Activated CD8-positive, alpha-beta T cell treated with anti-CD3 and anti-CD28 coated beads for 36 hours (primary cell): ENCODE data around the gene CORO1C. TPM values are rescaled to one million over a fixed set of nuclear protein-coding genes. Genes with fewer than 3 reads are reported as not detected.
A peak's percentile ranks its signal among the peaks of the same experiment; 100 is the strongest.

ENCODE experiments used
- ATAC-seq: fragments of 200-7000 bp; cut with Tn5 transposase; one replicate; pipeline ENCODE4 v1.10.0; 2021; ENCODE audit warnings: mild to moderate bottlenecking, moderate library complexity
- CTCF ChIA-PET: fragments of 350-600 bp; sonication (Branson Sonifier 250); formaldehyde crosslinking; loops from one replicate; lab custom pipeline; 2021; ENCODE audit warnings: antibody characterized with exemption; lab: Charles Lee
- POLR2A ChIA-PET: fragments of 350-600 bp; sonication (Branson Sonifier 250); formaldehyde crosslinking; loops from one replicate; lab custom pipeline; 2021; ENCODE audit warnings: antibody characterized with exemption; lab: Charles Lee
- DNase-seq: peaks from one replicate; pipeline ENCODE4 v3.0.0-alpha.2; 2020
- H3K27ac Mint-ChIP-seq: one replicate; pipeline ENCODE4 v1.8.0; 2021; ENCODE audit warnings: mild to moderate bottlenecking, mixed read lengths
- H3K27me3 Mint-ChIP-seq: one replicate; pipeline ENCODE4 v1.8.0; 2021; ENCODE audit warnings: mixed read lengths
- H3K36me3 Mint-ChIP-seq: one replicate; pipeline ENCODE4 v1.8.0; 2021; ENCODE audit warnings: low read depth, mixed read lengths
- H3K4me1 Mint-ChIP-seq: one replicate; pipeline ENCODE4 v1.8.0; 2021; ENCODE audit warnings: low read depth, mixed read lengths
- H3K4me3 Mint-ChIP-seq: one replicate; pipeline ENCODE4 v1.8.0; 2021; ENCODE audit warnings: mild to moderate bottlenecking, moderate library complexity, mixed read lengths
- H3K9me3 Mint-ChIP-seq: one replicate; pipeline ENCODE4 v1.8.0; 2021; ENCODE audit warnings: mixed read lengths
- CTCF ChIP-seq: fragments of 200-600 bp; IDR thresholded peaks from one replicate; pipeline ENCODE4 v1.8.0; 2022; ENCODE audit warnings: antibody characterized with exemption, mild to moderate bottlenecking
- intact Hi-C: fragments of 100-400 bp; cut with micrococcal nuclease; formaldehyde crosslinking; loops from one replicate; pipeline ENCODE4 v1.10.0; 2022
- total RNA-seq, 2 experiments: library from RNA; stranded (reverse); gene quantifications; one replicate each; pipeline ENCODE4 v1.2.3, GENCODE V29; 2021

CORO1C gene
- total RNA-seq, 2 experiments from 2014 or later, result 90.1 to 98.9 TPM

- H3K9me3 Mint-ChIP-seq, result no peaks in the 10 kb centered on the region
- TF ChIP-seq CTCF, result no peak
- H3K4me3 Mint-ChIP-seq, result no peak overlapping the region
- intact Hi-C loops, result no loop called here
- H3K27me3 Mint-ChIP-seq, result no peaks in the 10 kb centered on the region
- DNase-seq (no peak), ATAC-seq (no peak)
- H3K4me1 Mint-ChIP-seq, result peaks cover 53% of the 10 kb centered on the region
- peaks cover 6% of the 10 kb centered on the region for H3K36me3 Mint-ChIP-seq
- H3K27ac Mint-ChIP-seq, result no peak overlapping the region
- CTCF ChIA-PET, result interaction anchor here (1.3 kb wide), 2 partner anchors 63 to 110 kb away, joined by 5 read pairs; no protein-coding TSS in a partner anchor
- POLR2A ChIA-PET, result interaction anchor here (0.6 kb wide), 1 partner anchor 63 kb away, joined by 3 read pairs; no protein-coding TSS in a partner anchor
These were observed 3.2 kb downstream of the CORO1C start for GRCh38 chr12:108727868-108728735.

GRCh38 chr12:108727161-108727560 lies 4.2 kb downstream of the CORO1C start:
- H3K27me3 Mint-ChIP-seq, result no peaks in the 10 kb centered on the region
- no peak overlapping the region for H3K4me3 Mint-ChIP-seq
- no peak overlapping the region for H3K27ac Mint-ChIP-seq
- no peak for TF ChIP-seq CTCF
- peaks cover 6% of the 10 kb centered on the region for H3K36me3 Mint-ChIP-seq
- H3K4me1 Mint-ChIP-seq, result peaks cover 52% of the 10 kb centered on the region
- POLR2A ChIA-PET, result interaction anchor here (0.6 kb wide), 1 partner anchor 62 kb away, joined by 3 read pairs; no protein-coding TSS in a partner anchor
- DNase-seq, result no peak
- no peak for ATAC-seq
- intact Hi-C loops, result no loop called here
- H3K9me3 Mint-ChIP-seq, result no peaks in the 10 kb centered on the region
- CTCF ChIA-PET, result interaction anchor here (1.3 to 2.5 kb wide), 2 partner anchors 61 to 63 kb away, joined by 5 to 6 read pairs; no protein-coding TSS in a partner anchor

DNA sequence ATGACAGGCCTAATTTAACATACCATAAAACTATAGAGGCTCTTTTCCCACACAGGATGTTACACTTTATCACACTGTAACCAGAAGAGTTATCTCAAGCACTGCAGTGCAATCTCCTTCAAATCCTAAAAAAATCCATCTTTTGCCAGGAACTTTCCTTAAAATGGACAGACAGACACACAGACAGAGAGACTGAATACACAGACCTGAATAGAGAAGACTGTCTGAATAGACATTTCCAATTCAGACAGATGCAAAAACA lies 6.5 kb downstream of the CORO1C start:
- no peak overlapping the region for H3K4me3 Mint-ChIP-seq
- intact Hi-C loops, result no loop called here
- peaks cover 5% of the 10 kb centered on the region for H3K36me3 Mint-ChIP-seq
- no peaks in the 10 kb centered on the region for H3K9me3 Mint-ChIP-seq
- POLR2A ChIA-PET, result no interaction called here
- no peak for TF ChIP-seq CTCF
- H3K4me1 Mint-ChIP-seq, result peaks cover 45% of the 10 kb centered on the region
- no peak overlapping the region for H3K27ac Mint-ChIP-seq
- ATAC-seq (no peak), DNase-seq (no peak)
- no peaks in the 10 kb centered on the region for H3K27me3 Mint-ChIP-seq
- CTCF ChIA-PET, result interaction anchor here (1.3 to 2.5 kb wide), 3 partner anchors 39 to 60 kb away, joined by 3 to 9 read pairs (median 6); no protein-coding TSS in a partner anchor

DNA sequence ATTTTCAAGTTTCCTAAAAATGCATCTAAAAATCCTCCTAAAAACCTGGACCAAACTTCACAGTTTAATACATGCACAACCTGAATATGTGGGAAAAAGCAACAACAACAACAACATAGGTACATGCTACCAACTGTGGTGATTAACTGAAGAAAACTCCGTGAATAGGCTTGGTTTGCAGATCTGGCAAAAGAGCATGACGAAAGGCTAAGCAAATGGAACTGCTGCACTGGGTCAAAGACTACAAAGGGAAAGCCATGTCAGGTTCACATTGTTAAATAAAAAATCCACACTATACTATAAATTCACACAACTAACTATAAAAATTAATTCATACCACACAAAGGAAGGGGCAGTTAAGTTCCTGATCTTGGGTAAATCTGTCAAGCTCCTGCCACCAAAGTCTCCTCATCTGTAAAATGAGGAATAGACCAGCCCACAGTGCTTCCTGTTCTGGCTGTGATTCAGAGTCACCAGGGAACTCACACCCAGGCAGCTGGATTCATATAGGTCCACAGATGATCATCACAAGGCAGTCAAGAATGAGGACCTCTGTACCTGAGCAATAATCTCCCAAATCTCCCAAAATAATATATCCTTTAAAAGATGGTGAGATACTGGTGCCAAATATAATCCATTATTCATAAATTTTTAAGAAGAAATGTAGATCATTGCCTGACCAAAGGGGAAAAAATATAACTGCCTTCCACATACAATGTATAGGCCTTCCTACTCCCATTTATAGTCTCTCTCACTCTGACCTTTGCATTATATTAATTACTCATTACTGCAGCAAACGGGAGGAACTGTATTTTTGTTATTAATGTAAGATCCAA lies 7.0 kb downstream of the CORO1C start:
- H3K27me3 Mint-ChIP-seq, result no peaks in the 10 kb centered on the region
- no peak overlapping the region for H3K27ac Mint-ChIP-seq
- ChIA-PET POLR2A (no interaction called here), CTCF (interaction anchor here (1.3 to 2.5 kb wide), 4 partner anchors 38 to 60 kb away, joined by 3 to 9 read pairs (median 6); no protein-coding TSS in a partner anchor)
- TF ChIP-seq CTCF, result no peak
- H3K9me3 Mint-ChIP-seq, result no peaks in the 10 kb centered on the region
- peaks cover 39% of the 10 kb centered on the region for H3K4me1 Mint-ChIP-seq
- H3K36me3 Mint-ChIP-seq, result no peaks in the 10 kb centered on the region
- intact Hi-C loops, result no loop called here
- DNase-seq, result peak; percentile 24
- H3K4me3 Mint-ChIP-seq, result no peak overlapping the region
- ATAC-seq, result peak; percentile 69
